Activated naive CD4-positive, alpha-beta T cell treated with anti-CD3 and anti-CD28 coated beads for 36 hours (primary cell): ENCODE measurements around the gene AMBP. TPM values are rescaled to one million over a fixed set of nuclear protein-coding genes. Genes with fewer than 3 reads are reported as not detected.

Experiments used
- CTCF ChIA-PET: fragments of 350-600 bp; sonication (Branson Sonifier 250); formaldehyde crosslinking; loops from one replicate; lab custom pipeline; 2021; ENCODE audit warnings: antibody characterized with exemption; lab: Charles Lee
- DNase-seq: peaks from one replicate; pipeline ENCODE4 v3.0.0-alpha.2; 2020
- H3K27ac Mint-ChIP-seq: one replicate; pipeline ENCODE4 v1.8.0; 2021; ENCODE audit warnings: mild to moderate bottlenecking, mixed read lengths
- H3K27me3 Mint-ChIP-seq: one replicate; pipeline ENCODE4 v1.8.0; 2021; ENCODE audit warnings: low read depth, mixed read lengths
- H3K36me3 Mint-ChIP-seq: one replicate; pipeline ENCODE4 v1.8.0; 2021; ENCODE audit warnings: low read depth, mixed read lengths
- H3K4me1 Mint-ChIP-seq: one replicate; pipeline ENCODE4 v1.8.0; 2021; ENCODE audit warnings: low read depth, mixed read lengths
- H3K4me3 Mint-ChIP-seq: one replicate; pipeline ENCODE4 v1.8.0; 2021; ENCODE audit warnings: mild to moderate bottlenecking, moderate library complexity, mixed read lengths
- H3K9me3 Mint-ChIP-seq: one replicate; pipeline ENCODE4 v1.8.0; 2021; ENCODE audit warnings: mixed read lengths
- intact Hi-C: fragments of 100-400 bp; cut with micrococcal nuclease; formaldehyde crosslinking; loops from one replicate; pipeline ENCODE4 v1.15.1; 2023
- total RNA-seq, 2 experiments: library from RNA; stranded (reverse); gene quantifications; one replicate each; pipeline ENCODE4 v1.2.3, GENCODE V29; 2021

The AMBP gene
- total RNA-seq, 2 experiments from 2014 or later = not detected

DNA sequence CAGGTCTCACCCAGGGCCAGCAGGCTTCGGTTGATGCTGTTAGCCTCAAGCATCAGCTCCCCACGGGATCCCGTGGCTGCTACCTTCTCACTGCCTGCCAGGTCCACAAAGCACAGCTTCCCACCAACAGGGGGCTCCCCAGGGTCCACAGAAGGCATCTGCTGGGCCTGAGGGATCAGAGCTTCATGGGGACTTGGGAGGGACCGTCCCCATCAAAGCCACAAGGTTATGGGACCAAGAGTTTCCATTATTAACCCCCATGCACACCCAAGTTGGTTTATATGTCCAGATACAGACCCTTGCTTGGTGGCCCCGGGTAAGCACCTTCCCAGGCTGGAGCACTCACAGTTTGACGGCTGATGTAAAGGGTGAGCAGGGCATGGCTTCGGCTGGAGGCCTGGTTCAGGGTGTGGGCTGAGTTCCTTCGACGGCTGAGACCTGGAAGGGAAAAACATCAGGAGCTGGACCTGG, 18.0 kb upstream of the AMBP start:
- Mint-ChIP-seq H3K27ac (no peak overlapping the region), H3K9me3 (no peaks in the 10 kb centered on the region), H3K27me3 (peaks cover 32% of the 10 kb centered on the region), H3K4me3 (no peak overlapping the region), H3K36me3 (no peaks in the 10 kb centered on the region), H3K4me1 (peaks cover 6% of the 10 kb centered on the region)
- intact Hi-C loops = no loop called here
- DNase-seq = no peak
- CTCF ChIA-PET = interaction anchor here (0.5 to 2.4 kb wide), 5 partner anchors 11 to 195 kb away, joined by 3 to 10 read pairs (median 3); no protein-coding TSS in a partner anchor

DNA sequence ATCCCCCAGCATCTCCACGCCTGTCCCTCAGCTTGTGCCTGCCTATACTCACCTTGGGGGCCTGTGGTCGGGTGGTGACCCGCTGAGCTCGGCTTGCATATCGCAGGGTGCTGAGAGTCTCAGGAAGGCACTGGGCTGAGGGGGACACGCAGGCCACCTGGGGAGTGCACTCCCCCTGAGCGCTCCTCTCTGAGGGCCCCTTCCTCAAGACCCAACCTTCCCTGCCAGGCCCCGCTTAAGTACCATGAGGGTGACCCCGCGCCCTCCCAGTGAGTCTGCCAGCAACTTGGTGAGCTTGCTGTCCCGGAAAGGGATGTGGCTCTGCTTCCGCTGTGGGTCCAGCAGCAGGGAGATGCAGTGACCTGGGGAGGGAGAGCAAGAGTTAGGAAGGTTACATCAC, 16.9 kb upstream of the AMBP start:
- no peak for DNase-seq
- peaks cover 32% of the 10 kb centered on the region for H3K27me3 Mint-ChIP-seq
- CTCF ChIA-PET = interaction anchor here (1.0 to 2.4 kb wide), 3 partner anchors 10 to 196 kb away, joined by 3 to 10 read pairs (median 5); no protein-coding TSS in a partner anchor

DNA sequence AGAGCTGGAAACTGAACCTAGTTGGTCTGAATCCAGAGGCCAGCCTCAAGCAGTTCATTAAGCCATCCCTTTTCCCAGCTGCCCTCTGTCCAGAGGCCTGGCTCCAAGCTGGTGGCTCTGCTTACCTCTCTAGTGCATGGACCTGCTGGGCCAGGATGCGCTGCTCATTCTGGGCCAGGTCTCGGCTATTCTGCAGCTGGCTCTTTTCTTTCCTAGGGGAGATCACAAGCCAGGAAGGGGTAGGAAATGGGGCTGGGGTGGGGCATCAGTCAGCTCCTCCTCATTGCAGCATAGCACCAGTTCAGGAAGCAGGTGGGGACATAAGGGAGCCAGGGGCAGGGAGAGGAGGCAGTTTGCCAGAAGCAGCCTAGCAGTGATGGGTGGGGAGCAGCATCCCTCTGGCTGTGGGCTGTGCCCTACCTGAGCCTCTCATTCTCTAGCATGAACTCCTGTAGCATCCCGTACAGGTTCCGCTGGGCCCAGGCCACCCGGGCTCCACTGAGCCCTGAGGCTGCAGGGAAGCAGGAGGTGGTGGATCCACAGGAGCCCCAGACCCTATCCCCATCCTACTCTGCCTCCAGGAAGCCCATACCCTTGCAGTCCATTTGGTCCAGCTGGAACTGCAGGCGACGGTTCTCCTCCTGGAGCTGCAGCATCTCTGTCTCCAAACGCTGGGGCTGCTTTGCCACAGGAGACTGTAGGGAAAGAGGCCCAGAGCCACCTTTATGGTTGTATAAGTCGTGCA, 15.8 kb upstream of the AMBP start:
- H3K27ac Mint-ChIP-seq = no peak overlapping the region
- H3K27me3 Mint-ChIP-seq = peaks cover 28% of the 10 kb centered on the region
- CTCF ChIA-PET = interaction anchor here (0.9 to 1.9 kb wide), 2 partner anchors 11 to 197 kb away, joined by 3 to 9 read pairs; no protein-coding TSS in a partner anchor
- H3K36me3 Mint-ChIP-seq = no peaks in the 10 kb centered on the region
- H3K9me3 Mint-ChIP-seq = no peaks in the 10 kb centered on the region
- no peak for DNase-seq
- H3K4me3 Mint-ChIP-seq = no peak overlapping the region
- peaks cover 6% of the 10 kb centered on the region for H3K4me1 Mint-ChIP-seq
- intact Hi-C loops = no loop called here

More for the DNA sequence above, 16.9 kb upstream of the AMBP start:
- Mint-ChIP-seq H3K36me3 (no peaks in the 10 kb centered on the region), H3K4me3 (no peak overlapping the region), H3K4me1 (peaks cover 6% of the 10 kb centered on the region), H3K27ac (no peak overlapping the region), H3K9me3 (no peaks in the 10 kb centered on the region)
- intact Hi-C loops = no loop called here

DNA sequence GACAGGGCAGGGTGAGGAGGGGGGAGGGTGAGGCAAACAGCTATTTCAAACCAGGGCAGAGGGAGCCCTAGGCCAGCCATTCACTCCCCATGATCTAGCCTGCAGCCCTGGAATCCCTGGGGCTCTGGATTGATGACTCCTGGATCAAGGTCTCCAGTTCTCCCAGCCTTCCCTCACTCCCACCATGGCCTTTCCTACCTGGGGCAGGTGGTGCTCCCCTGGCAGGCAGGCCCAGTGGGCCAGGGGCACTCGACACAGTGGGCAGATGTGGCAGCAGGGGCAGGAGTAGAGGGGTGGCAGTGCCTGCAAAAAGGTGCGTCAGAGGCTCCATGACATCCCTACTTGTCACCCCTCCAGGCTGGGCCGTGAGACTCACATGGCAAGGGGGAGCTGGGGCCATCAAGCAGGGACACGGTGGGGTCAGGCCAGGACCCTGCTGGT, 15.0 kb upstream of the AMBP start:
- Mint-ChIP-seq H3K9me3 (no peaks in the 10 kb centered on the region), H3K4me3 (no peak overlapping the region)

DNA sequence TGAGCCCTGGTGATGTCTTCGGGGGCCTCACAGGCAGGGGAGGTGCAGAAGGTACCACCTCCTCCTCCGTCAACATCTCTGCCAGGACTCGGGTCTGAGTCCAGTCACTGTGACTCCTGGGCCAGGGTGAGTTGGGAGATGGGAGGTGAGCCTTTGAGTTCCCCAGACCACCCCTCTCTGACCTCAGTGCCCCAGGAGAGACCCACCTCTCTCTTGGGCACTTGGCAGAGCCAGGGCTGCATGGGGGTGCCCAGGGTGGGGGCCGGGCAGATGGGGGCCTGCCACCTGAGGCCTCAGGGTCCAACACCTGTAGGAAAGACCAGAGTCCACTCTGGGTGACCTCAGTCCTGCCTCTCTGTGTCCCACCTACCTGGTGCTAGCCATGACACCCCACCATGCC, 14.2 kb upstream of the AMBP start:
- Mint-ChIP-seq H3K27me3 (peaks cover 22% of the 10 kb centered on the region), H3K4me3 (no peak overlapping the region), H3K4me1 (peaks cover 2% of the 10 kb centered on the region), H3K27ac (no peak overlapping the region), H3K9me3 (no peaks in the 10 kb centered on the region), H3K36me3 (no peaks in the 10 kb centered on the region)
- CTCF ChIA-PET = interaction anchor here (1.4 to 1.9 kb wide), 2 partner anchors 10 kb away, joined by 4 to 9 read pairs; no protein-coding TSS in a partner anchor
- intact Hi-C loops = no loop called here
- DNase-seq = no peak

More for the DNA sequence above, 15.0 kb upstream of the AMBP start:
- H3K27me3 Mint-ChIP-seq = peaks cover 26% of the 10 kb centered on the region
- no peak for DNase-seq
- H3K27ac Mint-ChIP-seq = no peak overlapping the region
- CTCF ChIA-PET = interaction anchor here (0.9 to 1.9 kb wide), 2 partner anchors 10 to 198 kb away, joined by 3 to 9 read pairs; no protein-coding TSS in a partner anchor
- H3K4me1 Mint-ChIP-seq = peaks cover 6% of the 10 kb centered on the region
- H3K36me3 Mint-ChIP-seq = no peaks in the 10 kb centered on the region
- intact Hi-C loops = no loop called here

DNA sequence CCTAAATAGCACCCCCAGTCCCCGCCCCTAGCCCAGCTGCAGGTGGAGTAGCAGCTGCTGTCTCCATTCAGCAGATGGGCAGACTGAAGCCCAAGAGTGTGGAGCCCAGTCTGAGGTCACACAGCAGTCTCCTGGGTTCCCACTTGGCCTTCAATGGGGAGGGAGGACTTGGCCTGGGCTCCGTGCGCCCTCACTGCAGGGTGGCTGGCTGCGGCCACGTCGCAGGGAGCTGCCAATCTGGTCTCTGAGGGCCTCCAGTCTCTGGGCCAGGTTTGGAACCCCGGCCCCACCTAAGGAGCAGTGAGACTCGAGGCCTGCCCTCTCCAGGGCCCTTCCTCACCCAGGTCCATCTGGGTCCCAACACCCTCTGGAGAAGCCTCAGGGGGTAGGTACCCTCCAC, 13.6 kb upstream of the AMBP start:
- Mint-ChIP-seq H3K9me3 (no peaks in the 10 kb centered on the region), H3K27me3 (peaks cover 16% of the 10 kb centered on the region), H3K27ac (no peak overlapping the region), H3K4me1 (peaks cover under 1% of the 10 kb centered on the region), H3K36me3 (no peaks in the 10 kb centered on the region), H3K4me3 (no peak overlapping the region)
- no peak for DNase-seq
- CTCF ChIA-PET = interaction anchor here (1.4 kb wide), 1 partner anchor 9 kb away, joined by 4 read pairs; no protein-coding TSS in a partner anchor
- intact Hi-C loops = no loop called here

DNA sequence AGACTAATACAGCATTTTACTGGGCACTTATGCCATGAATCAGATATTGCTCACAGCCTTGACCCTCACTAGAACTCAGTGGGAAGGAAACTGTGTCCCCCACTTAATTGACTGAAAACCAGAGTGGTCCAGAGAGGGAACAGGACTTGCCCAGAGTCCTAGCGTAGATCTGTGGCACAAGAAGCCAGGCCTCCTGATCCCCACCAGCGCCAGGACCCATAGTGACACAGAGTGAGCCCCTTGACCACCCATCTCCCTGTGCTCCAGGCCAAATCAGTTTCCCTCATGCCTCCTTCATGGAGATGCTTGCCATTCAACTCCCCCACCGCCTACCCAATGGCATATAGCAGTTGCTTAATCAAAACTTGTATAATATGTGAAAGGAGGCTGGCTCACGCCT, 12.7 kb upstream of the AMBP start:
- Mint-ChIP-seq H3K9me3 (no peaks in the 10 kb centered on the region), H3K27ac (no peak overlapping the region), H3K4me1 (no peaks in the 10 kb centered on the region), H3K36me3 (no peaks in the 10 kb centered on the region), H3K4me3 (no peak overlapping the region), H3K27me3 (peaks cover 9% of the 10 kb centered on the region)
- DNase-seq = no peak
- intact Hi-C loops = no loop called here
- CTCF ChIA-PET = interaction anchor here (1.4 kb wide), 1 partner anchor 8 kb away, joined by 4 read pairs; no protein-coding TSS in a partner anchor

DNA sequence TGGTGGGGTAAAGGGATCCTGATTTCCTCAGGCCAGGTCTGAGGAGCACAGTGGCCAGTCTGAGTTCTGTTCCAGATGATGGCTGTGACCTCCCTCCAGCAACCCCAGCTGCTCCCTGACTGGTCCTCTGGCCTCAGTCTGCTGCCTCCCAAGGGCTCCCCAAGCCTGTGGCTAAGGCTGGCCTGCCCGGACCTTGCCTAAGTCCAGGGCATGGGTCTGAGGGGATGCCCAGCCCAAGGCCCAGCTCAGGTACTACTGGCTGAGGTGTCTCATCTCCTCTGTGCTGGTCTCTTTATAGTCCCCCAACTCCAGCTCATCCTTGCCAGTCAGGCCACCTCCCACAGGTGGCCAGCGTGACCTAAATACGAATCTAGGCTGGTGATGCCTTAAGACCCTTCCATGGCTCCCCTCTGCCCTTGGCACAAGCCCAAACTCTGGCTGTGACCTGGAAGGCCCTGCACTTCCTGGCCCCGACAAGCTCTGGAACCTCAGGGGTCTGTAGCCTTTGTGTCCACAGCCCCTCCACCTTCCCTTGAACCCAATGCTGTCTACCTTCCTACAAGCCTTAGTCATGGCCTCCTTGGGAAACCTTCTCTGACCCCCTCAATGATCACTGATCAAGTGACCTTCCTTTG, 11.2 kb upstream of the AMBP start:
- intact Hi-C loops = no loop called here
- H3K4me1 Mint-ChIP-seq = no peaks in the 10 kb centered on the region
- no peak overlapping the region for H3K27ac Mint-ChIP-seq
- CTCF ChIA-PET = no interaction called here
- DNase-seq = no peak
- H3K9me3 Mint-ChIP-seq = no peaks in the 10 kb centered on the region
- H3K27me3 Mint-ChIP-seq = peaks cover 3% of the 10 kb centered on the region
- no peaks in the 10 kb centered on the region for H3K36me3 Mint-ChIP-seq
- H3K4me3 Mint-ChIP-seq = no peak overlapping the region

DNA sequence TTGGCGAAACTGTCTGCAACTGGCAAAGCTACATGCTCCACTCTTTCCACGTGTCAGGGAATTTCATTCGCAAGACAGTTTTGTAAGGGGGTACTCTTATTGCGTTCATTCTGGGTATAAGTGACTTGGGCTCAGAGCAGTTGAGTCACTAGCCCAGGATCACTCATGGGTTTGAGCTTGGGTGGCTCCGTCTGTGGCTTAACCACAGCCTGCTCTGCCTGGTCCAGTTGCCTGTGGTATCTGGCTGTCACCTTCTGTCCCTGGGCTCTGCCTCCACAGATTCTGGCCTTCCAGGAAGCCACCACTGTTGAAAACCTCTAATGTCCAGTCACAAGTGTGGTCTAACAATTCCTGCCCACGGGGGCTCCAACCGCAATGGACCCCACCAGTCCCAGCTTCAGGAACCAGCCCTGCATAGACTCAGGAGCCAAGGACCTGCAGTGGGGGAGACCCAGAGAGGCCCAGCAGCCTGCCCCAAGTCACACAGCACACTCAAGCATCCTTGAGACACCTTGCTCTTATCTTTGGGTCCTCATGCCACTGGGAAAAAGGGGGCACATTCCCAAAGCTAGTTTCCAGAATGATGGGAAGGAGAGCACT, 10.6 kb upstream of the AMBP start:
- Mint-ChIP-seq H3K4me3 (no peak overlapping the region), H3K27ac (no peak overlapping the region), H3K9me3 (no peaks in the 10 kb centered on the region), H3K27me3 (peaks cover 3% of the 10 kb centered on the region), H3K4me1 (no peaks in the 10 kb centered on the region), H3K36me3 (no peaks in the 10 kb centered on the region)
- DNase-seq = no peak
- CTCF ChIA-PET = interaction anchor here (0.6 kb wide), 1 partner anchor 494 kb away, joined by 3 read pairs; no protein-coding TSS in a partner anchor
- intact Hi-C loops = no loop called here

DNA sequence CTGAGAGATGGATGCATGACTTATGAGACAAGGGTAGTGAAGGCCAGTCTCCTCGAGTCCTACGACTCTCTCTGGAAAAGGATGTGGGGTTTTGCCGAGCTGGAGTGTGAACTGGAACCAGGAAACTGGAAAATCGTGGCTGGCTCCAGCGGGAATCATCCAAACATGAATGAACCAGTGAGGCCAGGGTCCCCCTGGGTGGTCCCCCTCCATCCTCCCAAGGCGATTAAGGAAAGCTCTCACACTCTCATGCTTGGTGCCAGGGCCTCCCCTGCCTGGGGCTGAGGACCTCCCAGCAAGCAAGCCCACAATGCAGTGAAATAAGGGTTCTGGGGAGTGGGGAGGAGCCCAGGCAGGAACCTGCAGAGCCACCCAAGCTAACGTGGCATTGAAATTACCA, 9.6 kb upstream of the AMBP start:
- no peaks in the 10 kb centered on the region for H3K36me3 Mint-ChIP-seq
- no peaks in the 10 kb centered on the region for H3K27me3 Mint-ChIP-seq
- CTCF ChIA-PET = interaction anchor here (0.6 to 7.1 kb wide), 2 partner anchors 204 to 494 kb away, joined by 3 to 75 read pairs; no protein-coding TSS in a partner anchor
- DNase-seq = no peak
- H3K4me1 Mint-ChIP-seq = no peaks in the 10 kb centered on the region
- intact Hi-C loops = no loop called here
- no peaks in the 10 kb centered on the region for H3K9me3 Mint-ChIP-seq
- no peak overlapping the region for H3K27ac Mint-ChIP-seq
- H3K4me3 Mint-ChIP-seq = no peak overlapping the region

DNA sequence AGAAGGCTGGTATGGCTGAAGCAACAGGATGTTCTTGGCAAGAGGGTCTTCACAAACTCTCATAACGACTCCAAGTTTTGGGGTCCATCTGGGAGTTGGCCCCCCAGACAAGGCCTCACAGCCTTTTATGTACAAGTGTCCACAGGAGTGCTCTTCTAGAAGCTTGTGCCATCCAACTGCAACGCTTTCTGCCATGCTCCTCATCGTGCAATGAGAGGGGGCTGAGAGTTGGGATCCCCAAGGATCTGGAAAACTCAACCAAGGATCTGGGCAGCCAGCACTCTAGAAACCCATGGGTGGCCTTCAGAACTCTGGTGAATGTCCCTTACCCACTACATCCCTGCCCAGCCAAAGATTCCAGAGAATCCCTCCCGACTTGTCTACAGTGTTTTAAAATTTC, 8.5 kb upstream of the AMBP start:
- Mint-ChIP-seq H3K9me3 (no peaks in the 10 kb centered on the region), H3K36me3 (no peaks in the 10 kb centered on the region), H3K4me3 (no peak overlapping the region), H3K27me3 (no peaks in the 10 kb centered on the region), H3K4me1 (no peaks in the 10 kb centered on the region), H3K27ac (no peak overlapping the region)
- DNase-seq = no peak
- CTCF ChIA-PET = interaction anchor here (7.1 kb wide), 1 partner anchor 205 kb away, joined by 75 read pairs; no protein-coding TSS in a partner anchor
- intact Hi-C loops = no loop called here

DNA sequence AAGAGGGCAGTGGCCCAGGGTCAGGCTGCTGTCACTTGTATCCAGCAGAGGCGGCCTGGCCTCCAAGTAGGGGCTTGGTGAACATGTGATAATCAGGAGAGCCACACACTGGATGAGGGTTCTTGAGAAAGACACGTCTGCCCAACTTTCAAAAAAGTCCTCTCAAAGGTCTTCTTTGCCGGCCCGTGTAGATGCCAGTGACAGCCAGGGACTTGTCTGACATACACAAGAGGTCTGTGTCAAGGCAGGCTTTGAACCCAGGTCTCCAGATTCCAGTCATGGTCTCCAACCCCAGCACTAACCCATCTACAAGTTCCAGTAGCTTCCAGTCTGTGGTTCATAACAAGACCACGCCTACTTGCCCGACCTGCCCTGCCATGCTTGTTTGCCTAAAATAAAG, 7.9 kb upstream of the AMBP start:
- CTCF ChIA-PET = interaction anchor here (7.1 kb wide), 1 partner anchor 206 kb away, joined by 75 read pairs; no protein-coding TSS in a partner anchor
- no peak overlapping the region for H3K27ac Mint-ChIP-seq
- H3K36me3 Mint-ChIP-seq = no peaks in the 10 kb centered on the region
- no peaks in the 10 kb centered on the region for H3K4me1 Mint-ChIP-seq
- no peaks in the 10 kb centered on the region for H3K27me3 Mint-ChIP-seq
- intact Hi-C loops = no loop called here
- no peak overlapping the region for H3K4me3 Mint-ChIP-seq
- DNase-seq = no peak
- H3K9me3 Mint-ChIP-seq = no peaks in the 10 kb centered on the region
